GM20000 (cell line): ENCODE data around the gene MSANTD2.

ENCODE experiments used
- DNase-seq: peaks from one replicate; pipeline ENCODE4 v3.0.0; 2012; ENCODE audit warnings: low spot score
- TF ChIP-seq, protein P1 (sequence below): IDR thresholded peaks from 2 replicates; pipeline ENCODE4 v1.5.1; 2012; ENCODE audit warnings: mild to moderate bottlenecking, control low read depth; ENCODE audit errors: extremely low read depth, missing control alignments

The MSANTD2 gene

DNA sequence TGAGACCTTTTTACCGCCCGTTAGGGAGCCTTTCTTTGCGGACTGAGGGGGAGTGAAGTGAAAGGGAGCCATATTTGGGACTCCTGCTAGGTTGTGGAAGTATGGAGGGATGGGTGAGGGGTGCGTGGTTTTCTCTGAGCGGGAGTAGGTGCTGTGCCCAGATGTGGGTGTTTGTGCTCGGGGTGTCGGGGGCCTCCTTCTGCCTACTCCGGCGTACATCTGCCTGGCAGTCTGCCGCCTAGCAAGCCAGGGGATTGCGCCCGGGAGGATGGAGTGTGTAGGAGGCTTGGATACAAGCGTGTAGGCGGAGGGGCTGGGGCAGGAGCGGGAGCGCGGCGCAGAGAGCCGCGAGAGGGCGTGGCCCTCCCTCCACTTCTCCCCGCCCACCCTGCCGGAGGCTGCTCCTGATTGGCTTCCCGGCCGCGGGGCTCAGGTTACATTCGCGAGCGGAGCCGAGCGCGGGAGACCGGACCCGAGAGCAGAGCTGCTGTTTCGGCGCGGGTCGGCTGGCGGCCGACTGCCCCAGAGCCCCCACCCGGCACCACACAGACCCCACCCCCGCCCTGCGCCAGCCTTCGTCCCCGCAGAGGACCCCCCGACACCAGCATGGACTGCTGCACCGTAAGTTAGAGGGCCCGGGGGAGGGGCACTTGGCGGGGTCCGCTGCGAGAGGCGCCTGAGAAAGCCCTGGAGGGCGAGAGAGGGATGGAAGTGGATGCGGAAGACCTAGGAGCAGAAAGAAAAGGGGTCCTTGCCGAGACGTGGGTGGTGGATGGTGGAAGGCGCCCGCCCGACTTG is 60.5 kb downstream of the MSANTD2 start, which contains the start of gene NRGN:
Gene NRGN (plus strand): TSS at position 464 of the 798 bp plus-strand sequence. CDS start 143 bp downstream, at position 607.
- peak; percentile 96 for DNase-seq
- TF ChIP-seq, protein P1, sequence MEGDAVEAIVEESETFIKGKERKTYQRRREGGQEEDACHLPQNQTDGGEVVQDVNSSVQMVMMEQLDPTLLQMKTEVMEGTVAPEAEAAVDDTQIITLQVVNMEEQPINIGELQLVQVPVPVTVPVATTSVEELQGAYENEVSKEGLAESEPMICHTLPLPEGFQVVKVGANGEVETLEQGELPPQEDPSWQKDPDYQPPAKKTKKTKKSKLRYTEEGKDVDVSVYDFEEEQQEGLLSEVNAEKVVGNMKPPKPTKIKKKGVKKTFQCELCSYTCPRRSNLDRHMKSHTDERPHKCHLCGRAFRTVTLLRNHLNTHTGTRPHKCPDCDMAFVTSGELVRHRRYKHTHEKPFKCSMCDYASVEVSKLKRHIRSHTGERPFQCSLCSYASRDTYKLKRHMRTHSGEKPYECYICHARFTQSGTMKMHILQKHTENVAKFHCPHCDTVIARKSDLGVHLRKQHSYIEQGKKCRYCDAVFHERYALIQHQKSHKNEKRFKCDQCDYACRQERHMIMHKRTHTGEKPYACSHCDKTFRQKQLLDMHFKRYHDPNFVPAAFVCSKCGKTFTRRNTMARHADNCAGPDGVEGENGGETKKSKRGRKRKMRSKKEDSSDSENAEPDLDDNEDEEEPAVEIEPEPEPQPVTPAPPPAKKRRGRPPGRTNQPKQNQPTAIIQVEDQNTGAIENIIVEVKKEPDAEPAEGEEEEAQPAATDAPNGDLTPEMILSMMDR, result no peak

DNA sequence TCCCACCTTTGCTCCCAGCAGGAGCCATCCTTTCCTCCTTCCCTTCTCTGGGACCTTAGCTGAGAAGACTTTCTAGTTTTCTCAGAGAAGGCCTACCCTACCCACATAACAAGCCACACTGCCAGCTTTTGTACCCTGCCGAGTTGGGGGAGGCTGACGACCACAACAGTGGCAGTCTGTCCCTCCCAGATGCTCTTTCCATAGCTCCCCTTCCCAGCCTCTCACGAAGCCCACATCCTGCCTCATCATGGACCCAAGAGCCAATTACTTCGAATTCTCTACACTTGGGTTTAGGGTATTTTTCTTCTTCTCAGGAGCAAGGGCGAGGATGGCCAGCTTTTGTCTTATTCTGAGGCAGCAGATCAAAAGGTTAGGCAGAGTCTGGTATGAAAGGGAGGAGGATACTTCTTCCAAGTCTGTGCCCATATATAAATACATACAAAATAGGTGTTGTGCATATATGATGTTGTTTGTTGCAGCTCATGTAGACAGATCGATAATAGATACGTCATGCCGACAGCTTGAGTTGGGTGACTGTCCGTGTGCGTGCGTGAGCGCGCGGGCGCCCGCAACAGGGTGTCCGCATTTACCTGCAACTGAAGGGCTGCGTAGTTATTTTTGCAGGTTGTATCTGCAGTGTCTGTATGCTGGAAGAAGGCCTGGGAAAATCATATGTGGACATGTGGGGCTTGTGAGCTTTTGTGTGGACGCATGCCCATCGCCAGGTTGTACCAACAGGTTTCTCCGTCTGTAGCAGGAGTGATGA is 61.3 kb downstream of the MSANTD2 start:
- no peak for DNase-seq
- TF ChIP-seq, protein P1, result no peak

DNA sequence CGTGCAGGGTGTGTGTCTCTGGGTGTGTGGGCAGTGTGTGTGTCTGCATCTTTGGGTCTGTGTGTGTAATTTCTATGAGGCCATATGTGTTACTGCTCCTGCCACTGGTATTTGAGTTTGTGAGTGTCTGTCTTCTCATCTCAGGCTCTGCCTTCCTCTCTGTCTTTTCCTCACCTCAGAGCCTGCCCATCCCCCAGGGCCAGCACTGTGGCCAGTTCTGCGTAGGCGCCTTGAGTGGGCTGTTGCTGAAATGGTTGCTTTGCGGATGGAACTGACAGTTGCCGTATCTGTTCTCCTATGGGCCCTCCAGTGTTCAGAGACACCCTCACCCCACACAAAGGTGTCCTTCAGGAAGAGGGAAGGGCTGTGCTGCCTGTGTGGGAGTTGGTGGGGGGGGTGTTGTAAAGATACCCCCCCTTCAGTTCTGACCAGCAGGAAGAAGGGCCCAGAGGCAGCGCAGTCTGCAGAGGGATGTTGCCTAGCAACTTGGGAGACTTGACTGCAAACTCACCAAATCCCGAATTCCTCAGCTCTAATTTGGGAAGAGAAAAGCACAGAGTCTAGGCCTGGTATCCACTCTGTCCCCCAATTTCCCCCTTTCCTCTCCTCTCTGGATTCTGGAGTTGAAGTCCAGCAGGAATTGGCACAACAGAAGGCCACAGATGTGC is 62.4 kb downstream of the MSANTD2 start:
- DNase-seq, result no peak
- TF ChIP-seq, protein P1, result no peak

DNA sequence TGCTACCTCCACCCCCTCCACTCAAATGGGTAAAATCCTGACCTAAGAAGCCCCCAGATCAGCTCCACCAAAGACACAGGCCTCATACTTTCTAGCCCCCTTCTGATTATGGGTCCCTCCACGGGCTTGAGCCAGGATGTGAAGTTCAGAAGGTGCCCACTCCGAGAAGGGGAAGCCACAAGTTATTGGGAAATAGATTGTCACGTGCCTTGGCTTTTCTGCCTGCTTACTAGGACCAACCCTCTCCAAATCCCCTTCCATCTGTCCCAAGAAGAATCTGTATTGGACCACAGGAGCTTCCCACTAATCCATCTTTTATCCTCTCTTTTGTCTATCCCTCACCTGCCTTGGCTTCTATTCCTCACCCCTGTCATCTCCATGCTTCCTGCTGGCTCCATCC is 63.5 kb downstream of the MSANTD2 start:
- no peak for DNase-seq
- TF ChIP-seq, protein P1, result no peak

DNA sequence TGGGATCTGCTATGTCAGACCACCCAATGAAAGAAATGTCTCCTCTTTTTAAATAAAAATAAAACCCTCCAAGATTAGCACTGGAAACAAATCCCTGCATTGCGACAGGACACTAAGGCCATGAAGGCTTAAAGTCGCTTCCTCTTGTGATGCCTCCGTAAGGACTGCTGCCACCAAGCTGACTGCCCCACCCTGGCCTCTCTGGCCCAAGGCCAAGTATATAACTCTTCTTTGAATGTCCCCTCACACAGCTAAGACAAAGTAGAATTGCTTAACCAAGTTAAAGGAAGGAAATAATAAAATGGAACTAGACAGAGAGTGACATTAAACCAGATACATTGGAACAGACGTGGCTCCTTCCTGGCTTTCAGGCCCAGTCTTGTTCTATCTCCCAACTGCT is 68.0 kb downstream of the MSANTD2 start:
- TF ChIP-seq, protein P1, result no peak
- no peak for DNase-seq

DNA sequence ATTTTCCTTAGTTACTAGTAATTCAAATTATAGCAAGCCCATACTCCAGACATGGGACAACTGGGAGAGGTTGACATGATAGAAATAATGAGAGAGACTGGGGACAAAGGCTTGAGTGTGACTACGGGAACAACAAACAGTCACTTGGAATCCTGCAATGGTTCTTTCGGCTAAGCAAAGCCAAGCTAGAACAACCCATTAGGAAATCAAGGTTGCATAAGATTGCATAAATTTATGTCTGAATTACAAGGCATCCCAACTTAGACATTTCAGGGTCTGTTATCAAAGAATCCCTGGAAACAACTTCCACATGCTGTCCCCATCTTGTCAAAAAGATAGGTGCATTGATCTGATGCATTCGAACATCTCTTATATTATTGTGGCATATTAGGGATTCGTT is 70.6 kb downstream of the MSANTD2 start:
- no peak for DNase-seq
- TF ChIP-seq, protein P1, result no peak
